Hepatocyte (in vitro differentiated cells): ENCODE results near the gene EVL.

Experiments used
- CTCF ChIP-seq: fragments of 200-600 bp; sonication (generic); IDR thresholded peaks from 2 replicates; pipeline ENCODE4 v1.5.1; 2016; ENCODE audit warnings: antibody characterized with exemption, mild to moderate bottlenecking; ENCODE audit not compliant: poor library complexity
- EZH2 ChIP-seq: fragments of 200-600 bp; sonication (generic); IDR thresholded peaks from 2 replicates; pipeline ENCODE4 v1.6.1; 2016; ENCODE audit warnings: antibody characterized with exemption, mild to moderate bottlenecking, borderline replicate concordance
- EZH2phosphoT487 ChIP-seq: fragments of 200-600 bp; sonication (generic); IDR thresholded peaks from one replicate; pipeline ENCODE4 v1.6.1; 2018; ENCODE audit warnings: antibody characterized with exemption, mild to moderate bottlenecking, low read depth, moderate library complexity; ENCODE audit not compliant: unreplicated experiment, severe bottlenecking

- TF ChIP-seq CTCF (no peak), EZH2 (no peak), EZH2phosphoT487 (no peak)
These were observed 3.0 kb downstream of the EVL start for GRCh38 chr14:100067971-100068959.
